ENCODE data around the gene PPT1.

GRCh38 chr1:40081871-40082270 lies 15.2 kb downstream of the PPT1 start:
- no peak for TF ChIP-seq CTCF (IDR thresholded peaks at IDR 0.05)
- no peak for TF ChIP-seq POLR2A (IDR thresholded peaks at IDR 0.05)
